Measurements from ENCODE around the gene HBEGF. TPM values are rescaled to one million over a fixed set of nuclear protein-coding genes. Genes with fewer than 3 reads are reported as not detected.
A peak's percentile ranks its signal among the peaks of the same experiment; 100 is the strongest.

HBEGF gene
- total RNA-seq, 1 donor from 2014 or later, result 31.6 TPM

- no peak overlapping the region for H3K4me3 ChIP-seq (ENCODE audit: low read depth, low read length)
- no peak for TF ChIP-seq CTCF (IDR thresholded peaks at IDR 0.05; ENCODE audit: insufficient read depth, low read length, poor library complexity, severe bottlenecking)
- no peaks in the 10 kb centered on the region for H3K27me3 ChIP-seq (ENCODE audit: control insufficient read depth, insufficient read depth, low read length)
- DNase-seq (ENCODE audit: low read depth), result no peak
- H3K36me3 ChIP-seq (ENCODE audit: control insufficient read depth, insufficient read depth, low read length), result no peaks in the 10 kb centered on the region
Measured at GRCh38 chr5:140355546-140355945, 9.1 kb upstream of the HBEGF start.

GRCh38 chr5:140351609-140352334 is 5.4 kb upstream of the HBEGF start:
- peak; percentile 82 for TF ChIP-seq CTCF (IDR thresholded peaks at IDR 0.05; ENCODE audit: insufficient read depth, low read length, poor library complexity, severe bottlenecking)
- Histone ChIP-seq H3K4me3 (ENCODE audit: low read depth, low read length) (no peak overlapping the region), H3K36me3 (ENCODE audit: control insufficient read depth, insufficient read depth, low read length) (no peaks in the 10 kb centered on the region), H3K27me3 (ENCODE audit: control insufficient read depth, insufficient read depth, low read length) (no peaks in the 10 kb centered on the region)
- no peak for DNase-seq (ENCODE audit: low read depth)

GRCh38 chr5:140349244-140349643 is 2.8 kb upstream of the HBEGF start:
- Histone ChIP-seq H3K36me3 (ENCODE audit: control insufficient read depth, insufficient read depth, low read length) (no peaks in the 10 kb centered on the region), H3K27me3 (ENCODE audit: control insufficient read depth, insufficient read depth, low read length) (no peaks in the 10 kb centered on the region), H3K4me3 (ENCODE audit: low read depth, low read length) (no peak overlapping the region)
- no peak for TF ChIP-seq CTCF (IDR thresholded peaks at IDR 0.05; ENCODE audit: insufficient read depth, low read length, poor library complexity, severe bottlenecking)
- DNase-seq (ENCODE audit: low read depth), result no peak

GRCh38 chr5:140348104-140348503 is 1.7 kb upstream of the HBEGF start:
- Histone ChIP-seq H3K4me3 (ENCODE audit: low read depth, low read length) (no peak overlapping the region), H3K27me3 (ENCODE audit: control insufficient read depth, insufficient read depth, low read length) (no peaks in the 10 kb centered on the region), H3K36me3 (ENCODE audit: control insufficient read depth, insufficient read depth, low read length) (no peaks in the 10 kb centered on the region)
- TF ChIP-seq CTCF (IDR thresholded peaks at IDR 0.05; ENCODE audit: insufficient read depth, low read length, poor library complexity, severe bottlenecking), result no peak
- DNase-seq (ENCODE audit: low read depth), result no peak

- H3K4me3 ChIP-seq (ENCODE audit: low read depth, low read length), result no peak overlapping the region
- no peaks in the 10 kb centered on the region for H3K27me3 ChIP-seq (ENCODE audit: control insufficient read depth, insufficient read depth, low read length)
- H3K36me3 ChIP-seq (ENCODE audit: control insufficient read depth, insufficient read depth, low read length), result no peaks in the 10 kb centered on the region
- no peak for TF ChIP-seq CTCF (IDR thresholded peaks at IDR 0.05; ENCODE audit: insufficient read depth, low read length, poor library complexity, severe bottlenecking)
- DNase-seq (ENCODE audit: low read depth), result no peak
Measured at GRCh38 chr5:140347360-140347759, 957 bp upstream of the HBEGF start.

GRCh38 chr5:140345919-140346347 is 470 bp downstream of the HBEGF start:
- TF ChIP-seq CTCF (IDR thresholded peaks at IDR 0.05; ENCODE audit: insufficient read depth, low read length, poor library complexity, severe bottlenecking), result peak; percentile 47
- H3K36me3 ChIP-seq (ENCODE audit: control insufficient read depth, insufficient read depth, low read length), result no peaks in the 10 kb centered on the region
- DNase-seq (ENCODE audit: low read depth), result no peak
- no peaks in the 10 kb centered on the region for H3K27me3 ChIP-seq (ENCODE audit: control insufficient read depth, insufficient read depth, low read length)
- peak overlapping the region; percentile 68 for H3K4me3 ChIP-seq (ENCODE audit: low read depth, low read length)

Measured in kidney epithelial cell (primary cell).